Subcutaneous abdominal adipose tissue (tissue), 5 donors: ENCODE results near the gene WBP1.
A peak's percentile ranks its signal among the peaks of the same experiment; 100 is the strongest.

ENCODE experiments used
- H3K27ac ChIP-seq: one replicate; pipeline ENCODE4 v1.7.0; 2013; ENCODE audit warnings: low read depth, mild to moderate bottlenecking, inconsistent platforms, low read length, moderate library complexity
- H3K27me3 ChIP-seq, 5 donors: one replicate each; pipeline ENCODE4 v1.7.0; 2013; ENCODE audit warnings: low read length in 5 of 5, inconsistent platforms in 1 of 5; ENCODE audit not compliant: control insufficient read depth in 5 of 5, insufficient read depth in 4 of 5
- H3K36me3 ChIP-seq, 5 donors: one replicate each; pipeline ENCODE4 v1.7.0; 2013; ENCODE audit warnings: low read length in 5 of 5; ENCODE audit not compliant: control insufficient read depth in 5 of 5, insufficient read depth in 5 of 5
- H3K4me1 ChIP-seq, 5 donors: one replicate each; pipeline ENCODE4 v1.7.0; 2013; ENCODE audit warnings: low read length in 5 of 5, mild to moderate bottlenecking in 3 of 5, moderate library complexity in 1 of 5; ENCODE audit not compliant: control insufficient read depth in 5 of 5, insufficient read depth in 5 of 5
- H3K4me3 ChIP-seq, 5 donors: one replicate each; pipeline ENCODE4 v1.7.0; 2013; ENCODE audit warnings: low read length in 5 of 5, low read depth in 1 of 5
- H3K9ac ChIP-seq, 5 donors: one replicate each; pipeline ENCODE4 v1.7.0; 2013; ENCODE audit warnings: low read length in 5 of 5, mild to moderate bottlenecking in 4 of 5, moderate library complexity in 3 of 5
- H3K9me3 ChIP-seq, 5 donors: one replicate each; pipeline ENCODE4 v1.7.0; 2013; ENCODE audit warnings: low read length in 5 of 5; ENCODE audit not compliant: control insufficient read depth in 5 of 5
- donor health status: healthy.
- donor health status: healthy.
- donor health status: healthy.
- donor health status: healthy.
- donor health status: healthy.

Gene WBP1

DNA sequence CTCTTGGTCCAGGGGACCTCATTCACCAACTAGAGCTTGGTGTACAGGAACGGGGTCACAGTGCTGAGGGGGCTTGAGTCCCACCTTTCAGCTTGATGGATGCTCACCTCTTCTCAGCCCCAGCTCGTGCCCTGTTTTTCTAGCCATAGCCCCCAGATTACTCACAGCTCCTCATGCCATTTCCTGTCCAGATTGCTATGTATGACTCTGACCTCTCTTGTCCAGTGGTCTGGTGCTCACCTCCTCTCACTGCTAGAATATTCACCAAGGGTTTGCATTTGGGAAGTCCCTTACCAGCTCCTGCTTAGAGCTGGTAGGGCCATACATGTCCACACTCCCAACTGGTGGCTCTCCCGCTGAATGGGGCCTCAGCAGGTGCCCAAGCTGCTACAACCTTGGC is 35.3 kb downstream of the WBP1 start:
- peaks cover 5 to 57% (median 46%) of the 10 kb centered on the region in 5 donors for H3K36me3 ChIP-seq
- no peak overlapping the region for H3K4me3 ChIP-seq
- H3K27me3 ChIP-seq, result peaks cover 13 to 17% (median 15%) of the 10 kb centered on the region in 5 donors
- H3K9me3 ChIP-seq, result no peaks in the 10 kb centered on the region
- no peak overlapping the region for H3K9ac ChIP-seq
- H3K4me1 ChIP-seq, result peaks cover 0 to 14% (median 11%) of the 10 kb centered on the region in 5 donors
- H3K27ac ChIP-seq, result no peak overlapping the region

DNA sequence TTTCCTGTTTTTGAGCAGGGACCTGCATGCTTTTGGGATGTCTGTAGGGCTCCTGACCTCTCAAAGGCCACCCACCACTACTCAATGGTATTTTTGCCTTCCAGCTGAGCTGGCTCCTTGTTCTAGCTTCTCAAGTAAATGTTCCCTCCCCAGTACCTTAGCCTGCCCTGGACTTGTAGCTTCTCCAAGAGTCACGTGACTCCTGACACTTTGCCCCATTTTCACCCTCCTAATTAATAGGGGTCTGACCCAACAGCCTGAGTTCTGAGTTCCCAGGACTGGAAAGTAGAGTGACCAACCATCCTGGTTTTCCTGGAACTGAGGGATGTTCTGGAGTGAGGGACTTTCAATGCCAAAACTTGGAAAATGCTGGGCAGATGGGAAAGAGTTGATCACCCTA is 37.2 kb downstream of the WBP1 start:
- Histone ChIP-seq H3K9me3 (no peaks in the 10 kb centered on the region), H3K27ac (no peak overlapping the region), H3K9ac (no peak overlapping the region), H3K27me3 (peaks cover 30 to 34% (median 34%) of the 10 kb centered on the region in 5 donors), H3K4me3 (no peak overlapping the region), H3K4me1 (peaks cover 0 to 28% (median 22%) of the 10 kb centered on the region in 5 donors), H3K36me3 (peaks cover 5 to 42% (median 41%) of the 10 kb centered on the region in 5 donors)

DNA sequence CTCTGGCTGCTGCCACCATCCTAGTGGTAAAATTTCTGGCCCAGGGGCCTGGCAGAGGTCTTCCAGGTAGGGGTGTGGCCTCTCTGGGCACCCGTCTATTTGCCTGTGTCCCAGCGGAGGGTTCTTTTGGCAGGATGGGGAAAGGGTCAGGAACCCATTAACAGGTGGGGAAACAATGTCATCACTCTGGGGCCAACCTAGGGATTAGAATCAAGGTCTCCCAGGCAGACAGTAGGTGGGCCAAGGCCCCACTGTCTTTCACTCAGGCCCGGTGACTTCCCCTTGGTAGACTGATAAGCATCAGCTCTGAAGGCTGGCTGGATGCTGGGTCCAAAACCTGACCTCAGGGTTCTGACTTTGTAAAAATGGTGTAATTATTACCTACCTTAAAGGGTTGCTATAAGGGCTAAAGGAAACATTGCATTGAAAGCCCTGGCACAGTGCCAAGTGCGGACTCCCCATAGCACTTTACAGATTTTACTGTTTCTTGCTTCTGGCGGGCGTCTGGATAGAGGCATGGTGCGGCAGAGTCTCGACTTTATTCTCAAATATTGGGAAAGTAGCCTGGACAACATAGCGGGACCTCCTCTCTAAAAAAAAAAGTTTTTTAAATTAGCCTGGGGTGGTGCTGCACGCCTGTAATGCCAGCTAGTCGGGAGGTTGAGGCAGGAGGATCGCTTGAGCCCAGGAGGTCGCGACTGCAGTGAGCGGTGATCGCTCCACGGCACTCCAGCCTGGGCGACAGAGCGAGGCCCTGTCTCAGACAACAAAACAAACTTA is 38.9 kb downstream of the WBP1 start:
- H3K4me3 ChIP-seq, result peak overlapping the region in 2 of 5 donors; percentile 52 to 56
- peaks cover 5 to 25% (median 23%) of the 10 kb centered on the region in 5 donors for H3K36me3 ChIP-seq
- peaks cover 31 to 46% (median 39%) of the 10 kb centered on the region in 5 donors for H3K27me3 ChIP-seq

DNA sequence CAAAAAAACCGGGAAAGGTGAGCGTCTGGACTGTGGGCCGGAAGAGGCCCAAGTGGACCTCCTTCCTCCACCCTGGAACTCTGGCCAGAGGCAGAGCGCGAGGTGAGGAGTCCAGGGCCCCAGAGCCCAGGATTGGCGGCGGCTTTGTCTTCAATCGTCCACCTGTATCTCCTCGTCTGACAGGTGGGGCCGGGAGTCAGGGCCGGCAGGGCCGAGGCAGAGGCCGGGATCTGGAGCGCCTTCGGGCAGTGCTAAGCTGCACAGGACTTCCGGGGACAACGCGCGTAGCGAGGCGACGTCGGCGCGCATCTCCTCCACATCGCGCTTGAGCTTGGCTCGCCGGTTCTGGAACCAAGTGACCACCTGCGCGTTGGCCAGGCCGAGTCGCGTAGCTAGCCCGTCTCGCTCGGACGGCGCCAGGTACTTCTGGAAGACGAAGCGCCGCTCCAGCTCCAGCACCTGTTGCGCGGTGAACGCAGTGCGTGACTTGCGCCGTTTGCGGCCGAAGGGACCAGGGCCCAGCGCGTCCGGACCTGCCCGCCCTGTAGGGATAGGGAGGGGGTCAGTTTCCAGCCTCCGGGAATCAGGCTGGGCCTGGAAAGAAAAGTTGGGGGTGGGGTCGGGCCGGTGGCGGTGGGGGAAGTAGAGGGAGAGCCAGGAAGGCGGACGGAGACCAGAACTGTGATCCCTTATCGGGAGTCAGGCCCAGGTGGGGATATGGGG is 39.7 kb downstream of the WBP1 start:
- no peak overlapping the region for H3K27ac ChIP-seq
- peak overlapping the region in 1 of 5 donors; percentile 11 for H3K9ac ChIP-seq

More for the DNA sequence above, 38.9 kb downstream of the WBP1 start:
- peaks cover 0 to 33% (median 28%) of the 10 kb centered on the region in 5 donors for H3K4me1 ChIP-seq
- no peaks in the 10 kb centered on the region for H3K9me3 ChIP-seq
- no peak overlapping the region for H3K9ac ChIP-seq
- H3K27ac ChIP-seq, result no peak overlapping the region

DNA sequence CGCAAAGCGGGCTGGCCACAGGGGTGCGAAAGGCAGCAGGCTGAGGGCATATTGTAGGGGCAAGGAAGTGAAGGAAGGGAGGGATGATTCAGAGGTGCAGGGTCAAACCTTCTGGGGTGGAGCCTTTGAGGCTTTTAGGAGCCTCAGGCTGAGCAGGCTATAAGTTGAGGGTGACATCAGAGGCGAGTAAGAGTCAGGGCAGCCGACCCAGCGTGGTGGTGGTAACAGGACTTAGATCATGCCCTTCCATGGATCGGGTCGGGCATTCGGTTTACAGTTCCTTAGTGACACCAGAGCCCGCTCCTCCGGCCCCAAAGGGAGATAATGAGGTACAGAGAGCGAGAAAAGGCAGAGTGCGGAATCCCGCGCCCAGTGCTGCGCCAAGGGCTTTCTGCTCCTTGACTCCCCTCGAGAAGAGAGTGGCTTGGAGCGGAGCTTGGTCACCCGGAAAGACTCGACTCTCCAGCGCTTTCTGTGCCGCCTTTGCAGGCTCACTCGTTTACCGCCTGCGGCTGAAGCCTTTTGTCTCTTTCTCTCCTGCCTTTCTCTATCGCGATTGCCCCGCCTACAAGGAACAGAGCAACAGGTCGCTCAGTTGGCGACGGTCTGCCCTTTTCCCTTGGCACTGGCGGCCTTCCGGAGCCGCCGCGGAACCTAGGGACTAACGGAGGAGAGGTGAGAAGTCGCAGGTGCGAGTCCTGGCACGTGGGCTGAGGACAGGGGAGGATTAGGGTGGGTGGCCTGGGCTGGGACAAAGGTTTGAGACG is 40.4 kb downstream of the WBP1 start:
- H3K27me3 ChIP-seq, result peaks cover 31 to 52% (median 39%) of the 10 kb centered on the region in 5 donors
- H3K36me3 ChIP-seq, result peaks cover 5 to 10% (median 8%) of the 10 kb centered on the region in 5 donors
- H3K4me1 ChIP-seq, result peaks cover under 1 to 48% (median 42%) of the 10 kb centered on the region in 5 donors
- no peak overlapping the region for H3K27ac ChIP-seq
- peak overlapping the region in 1 of 5 donors; percentile 28 for H3K9ac ChIP-seq
- H3K9me3 ChIP-seq, result no peaks in the 10 kb centered on the region
- H3K4me3 ChIP-seq, result peak overlapping the region; percentile 36 to 59 (median 52)

More for the DNA sequence above, 39.7 kb downstream of the WBP1 start:
- H3K27me3 ChIP-seq, result peaks cover 31 to 52% (median 39%) of the 10 kb centered on the region in 5 donors
- no peaks in the 10 kb centered on the region for H3K9me3 ChIP-seq
- H3K4me3 ChIP-seq, result peak overlapping the region in 3 of 5 donors; percentile 50 to 56 (median 52)
- peaks cover 0 to 40% (median 35%) of the 10 kb centered on the region in 5 donors for H3K4me1 ChIP-seq
- H3K36me3 ChIP-seq, result peaks cover 5 to 17% (median 16%) of the 10 kb centered on the region in 5 donors

DNA sequence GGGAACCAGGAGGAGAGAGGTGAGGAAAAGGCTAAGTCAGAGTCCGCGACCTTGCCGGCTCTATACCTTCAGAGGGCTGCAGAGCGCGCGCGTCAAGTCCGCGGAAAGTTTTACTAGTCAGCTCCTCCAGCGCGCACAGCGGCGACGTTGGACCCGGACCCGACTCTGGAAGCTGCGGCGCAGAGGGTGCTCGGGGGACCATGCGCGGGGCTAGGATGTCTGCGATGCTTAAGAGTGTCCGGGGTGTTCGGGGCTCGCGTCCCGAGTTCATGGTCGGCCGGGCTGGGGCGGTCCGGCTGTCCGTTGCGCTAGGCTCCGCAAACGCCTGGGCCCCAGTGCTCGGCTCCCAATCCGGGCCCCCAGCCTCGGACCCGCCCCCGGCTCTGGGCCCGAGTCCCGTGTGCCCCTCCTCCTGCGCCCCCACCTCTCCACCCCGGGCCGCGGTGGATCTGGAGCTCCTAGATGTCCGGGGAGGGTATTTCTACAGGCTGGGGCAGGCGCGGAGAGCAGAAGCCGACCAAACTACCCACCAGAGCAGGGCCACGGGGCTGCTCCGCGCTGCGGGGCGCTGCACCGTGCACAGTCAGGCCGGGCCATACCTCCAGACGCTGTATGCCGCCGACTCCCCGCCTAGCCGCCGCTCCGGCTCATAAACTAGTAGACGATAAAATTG is 41.2 kb downstream of the WBP1 start, which contains the start of gene LBX2:
TSS of gene LBX2 (minus strand) at position 337 of the 673 bp plus-strand sequence. CDS start at position 271, 66 bp downstream.
- H3K27me3 ChIP-seq, result peaks cover 31 to 52% (median 39%) of the 10 kb centered on the region in 5 donors
- peak within 1 kb of the TSS in 1 of 5 donors; percentile 28 for H3K9ac ChIP-seq
- peak within 1 kb of the TSS; percentile 36 to 59 (median 52) for H3K4me3 ChIP-seq
- H3K36me3 ChIP-seq, result peaks cover under 1 to 2% (median 1%) of the 10 kb centered on the region in 5 donors
- no peak within 1 kb of the TSS for H3K27ac ChIP-seq
- H3K9me3 ChIP-seq, result no peaks in the 10 kb centered on the region
- H3K4me1 ChIP-seq, result peaks cover 1 to 55% (median 49%) of the 10 kb centered on the region in 5 donors

DNA sequence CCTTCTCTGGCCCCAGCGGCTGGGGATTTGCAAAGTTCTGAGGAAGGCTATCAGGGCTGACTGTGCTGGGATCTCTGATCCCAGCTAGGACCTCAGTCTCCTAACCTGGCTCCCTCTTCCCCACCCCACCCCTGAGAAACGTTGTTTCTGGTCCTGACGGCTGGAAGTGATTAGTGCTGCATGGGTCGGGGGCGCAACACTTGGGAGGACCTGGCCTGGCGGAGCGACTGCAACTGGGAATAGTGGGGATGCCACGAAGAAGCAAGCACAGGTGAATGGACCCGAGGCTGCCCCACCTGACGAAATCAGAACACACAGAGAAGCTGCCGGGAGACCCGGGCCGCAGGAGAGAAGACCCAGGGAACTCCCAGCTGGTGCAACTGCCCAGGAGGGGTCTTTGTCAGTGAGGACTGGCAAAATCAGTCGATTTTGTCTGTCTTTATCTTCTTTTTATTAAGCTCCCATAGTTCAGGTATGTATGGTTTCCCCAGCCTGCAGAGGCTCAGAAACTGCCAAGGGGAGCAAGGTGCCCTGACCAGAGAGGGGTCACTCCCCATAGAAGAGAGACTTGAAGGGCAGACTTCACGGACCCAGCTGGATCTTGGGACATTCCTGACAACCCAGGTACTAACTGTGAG is 41.8 kb downstream of the WBP1 start:
- H3K9me3 ChIP-seq, result no peaks in the 10 kb centered on the region
- H3K27ac ChIP-seq, result no peak overlapping the region
- no peak overlapping the region for H3K4me3 ChIP-seq
- peaks cover 1 to 60% (median 55%) of the 10 kb centered on the region in 5 donors for H3K4me1 ChIP-seq
- peaks cover 31 to 52% (median 39%) of the 10 kb centered on the region in 5 donors for H3K27me3 ChIP-seq
- H3K36me3 ChIP-seq, result peaks cover 0 to 5% (median 2%) of the 10 kb centered on the region in 5 donors
- no peak overlapping the region for H3K9ac ChIP-seq

DNA sequence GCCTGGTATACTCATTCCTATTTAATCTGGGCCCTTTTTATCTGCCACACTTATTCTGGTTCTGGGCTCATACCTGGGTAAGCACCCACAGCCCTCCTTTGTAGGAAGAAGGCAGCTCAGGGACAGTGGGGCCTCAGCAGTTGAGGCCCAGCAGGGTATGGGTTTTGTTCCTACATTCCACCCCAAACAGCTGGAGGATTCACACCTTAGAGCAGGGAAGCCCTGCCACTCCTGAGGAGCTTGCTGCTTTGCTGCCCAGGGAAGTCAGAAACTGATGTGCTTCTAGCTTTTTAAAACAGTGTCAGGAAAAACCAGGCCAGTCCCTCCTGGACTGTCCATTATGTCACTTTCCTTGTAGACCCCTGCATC is 42.3 kb downstream of the WBP1 start:
- Histone ChIP-seq H3K9ac (no peak overlapping the region), H3K27ac (no peak overlapping the region), H3K27me3 (peaks cover 31 to 52% (median 39%) of the 10 kb centered on the region in 5 donors), H3K4me1 (peaks cover 1 to 65% (median 60%) of the 10 kb centered on the region in 5 donors), H3K9me3 (no peaks in the 10 kb centered on the region), H3K4me3 (no peak overlapping the region), H3K36me3 (peaks cover 0 to 10% (median 7%) of the 10 kb centered on the region in 5 donors)
